ENCODE measurements around the gene BICD2.
A peak's percentile ranks its signal among the peaks of the same experiment; 100 is the strongest.

The BICD2 gene

GRCh38 chr9:92712767-92713166 is 51.9 kb downstream of the BICD2 start:
- no peak for DNase-seq

- no peak for DNase-seq
These were observed 52.8 kb downstream of the BICD2 start for GRCh38 chr9:92711844-92712243.

GRCh38 chr9:92711146-92711545 is 53.5 kb downstream of the BICD2 start:
- no peak for DNase-seq

- no peak for DNase-seq
These were observed 54.3 kb downstream of the BICD2 start for GRCh38 chr9:92710368-92710767.

GRCh38 chr9:92709954-92710353 is 54.7 kb downstream of the BICD2 start:
- no peak for DNase-seq

GRCh38 chr9:92709240-92709639 is 55.4 kb downstream of the BICD2 start:
- DNase-seq = no peak

- DNase-seq = no peak
These were observed 57.1 kb downstream of the BICD2 start for GRCh38 chr9:92707530-92707929.

GRCh38 chr9:92706218-92706940 is 58.3 kb downstream of the BICD2 start:
- no peak for DNase-seq

- no peak for DNase-seq
These were observed 60.1 kb downstream of the BICD2 start for GRCh38 chr9:92704528-92704927.

GRCh38 chr9:92696619-92697018 is 68.0 kb downstream of the BICD2 start:
- DNase-seq = no peak

GRCh38 chr9:92686954-92687353 is 77.7 kb downstream of the BICD2 start:
- DNase-seq = no peak

- DNase-seq = no peak
These were observed 79.6 kb downstream of the BICD2 start for GRCh38 chr9:92685022-92685421.

GRCh38 chr9:92682269-92682668 is 82.4 kb downstream of the BICD2 start:
- no peak for DNase-seq

GRCh38 chr9:92680166-92681119 is 84.2 kb downstream of the BICD2 start:
- DNase-seq = no peak

GRCh38 chr9:92679413-92680165 is 85.0 kb downstream of the BICD2 start:
- DNase-seq = no peak

- DNase-seq = peak; percentile 91
These were observed 93.3 kb downstream of the BICD2 start for GRCh38 chr9:92671323-92671722.

GRCh38 chr9:92669890-92670708 is 94.5 kb downstream of the BICD2 start, which contains the start of gene IPPK:
Gene IPPK (minus strand): TSS chr9:92670131. CDS start chr9:92669988, 143 bp downstream.
- DNase-seq = peak; percentile 99

GRCh38 chr9:92669527-92669889 is 95.1 kb downstream of the BICD2 start:
- DNase-seq = no peak

GRCh38 chr9:92668746-92669526 is 95.7 kb downstream of the BICD2 start:
- peak; percentile 30 for DNase-seq

- DNase-seq = no peak
These were observed 97.6 kb downstream of the BICD2 start for GRCh38 chr9:92666912-92667532.

GRCh38 chr9:92666236-92666635 is 98.4 kb downstream of the BICD2 start:
- DNase-seq = no peak

All from fibroblast of skin of right quadriceps (primary cell).